ENCODE data around the gene HUS1B. TPM values are rescaled to one million over a fixed set of nuclear protein-coding genes. Genes with fewer than 3 reads are reported as not detected.
"Not testable (repeated sequence)": the region's sequence is repeated elsewhere in the genome, so short reads cannot be mapped to it uniquely, and the experiment has no call there.

Gene HUS1B
- polyA plus RNA-seq (2013, experiment 1 of 2; ENCODE audit: insufficient read length) = 0.18 TPM
- polyA plus RNA-seq (2013, experiment 2 of 2; ENCODE audit: insufficient read length) = 0.17 TPM

- no peak for DNase-seq
Measured at GRCh38 chr6:656460-657252, at the start of gene HUS1B. Gene HUS1B (minus strand): TSS chr6:657100. CDS start chr6:656944, 156 bp downstream.

- peak; percentile 52 for DNase-seq
Measured at GRCh38 chr6:706146-706545, 49.2 kb upstream of the HUS1B start.

- DNase-seq = no peak
Measured at GRCh38 chr6:705047-705446, 48.1 kb upstream of the HUS1B start.

- no peak for DNase-seq
Measured at GRCh38 chr6:704046-704445, 47.1 kb upstream of the HUS1B start.

GRCh38 chr6:703552-703951 is 46.7 kb upstream of the HUS1B start:
- peak; percentile 61 for DNase-seq

GRCh38 chr6:701700-702479 is 45.0 kb upstream of the HUS1B start:
- no peak for DNase-seq

- no peak for DNase-seq
Measured at GRCh38 chr6:701215-701614, 44.3 kb upstream of the HUS1B start.

- DNase-seq = no peak
Measured at GRCh38 chr6:700490-700889, 43.6 kb upstream of the HUS1B start.

GRCh38 chr6:699319-699718 is 42.4 kb upstream of the HUS1B start:
- no peak for DNase-seq

- DNase-seq = not testable (repeated sequence)
Measured at GRCh38 chr6:694431-695126, 37.7 kb upstream of the HUS1B start.

- DNase-seq = no peak
Measured at GRCh38 chr6:693723-694009, 36.8 kb upstream of the HUS1B start.

GRCh38 chr6:692858-693722 is 36.2 kb upstream of the HUS1B start, which contains the start of gene EXOC2:
Gene EXOC2 (minus strand): TSS chr6:693139. CDS start chr6:637818, 55,321 bp downstream.
- DNase-seq = peak; percentile 83

- DNase-seq = no peak
Measured at GRCh38 chr6:692356-692851, 35.5 kb upstream of the HUS1B start.

GRCh38 chr6:689223-689622 is 32.3 kb upstream of the HUS1B start:
- no peak for DNase-seq

- peak; percentile 68 for DNase-seq
Measured at GRCh38 chr6:686497-686896, 29.6 kb upstream of the HUS1B start.

- peak; percentile 43 for DNase-seq
Measured at GRCh38 chr6:684831-685636, 28.1 kb upstream of the HUS1B start.

- DNase-seq = peak; percentile 98
Measured at GRCh38 chr6:683742-684440, 27.0 kb upstream of the HUS1B start.

GRCh38 chr6:680666-681340 is 23.9 kb upstream of the HUS1B start:
- no peak for DNase-seq

- no peak for DNase-seq
Measured at GRCh38 chr6:680251-680650, 23.4 kb upstream of the HUS1B start.

GRCh38 chr6:679282-679681 is 22.4 kb upstream of the HUS1B start:
- peak; percentile 83 for DNase-seq
